Suprapubic skin (tissue), 4 donors: ENCODE results near the gene ITPRIPL1. TPM values are rescaled to one million over a fixed set of nuclear protein-coding genes. Genes with fewer than 3 reads are reported as not detected.

Experiments used
- DNase-seq, 2 donors: peaks; one replicate each; pipeline ENCODE4 v3.0.0-alpha.2; 2019; ENCODE audit warnings: low spot score in 2 of 2
- H3K27ac ChIP-seq: fragments of 200-600 bp; sonication (generic); one replicate; pipeline ENCODE4 v1.5.1; 2019
- H3K27me3 ChIP-seq: fragments of 200-600 bp; sonication (generic); one replicate; pipeline ENCODE4 v1.5.1; 2019
- H3K36me3 ChIP-seq: fragments of 200-600 bp; sonication (generic); one replicate; pipeline ENCODE4 v1.5.1; 2019
- H3K4me1 ChIP-seq: fragments of 200-600 bp; sonication (generic); one replicate; pipeline ENCODE4 v1.5.1; 2019
- H3K4me3 ChIP-seq: fragments of 200-600 bp; sonication (generic); one replicate; pipeline ENCODE4 v1.5.1; 2019; ENCODE audit warnings: mild to moderate bottlenecking
- H3K9me3 ChIP-seq: fragments of 200-600 bp; sonication (generic); one replicate; pipeline ENCODE4 v1.5.1; 2019
- CTCF ChIP-seq, 2 donors: fragments of 200-600 bp in 1 of 2; fragments of 450-650 bp in 1 of 2; sonication (generic) in 1 of 2; IDR thresholded peaks; one replicate each; pipeline ENCODE4 v1.5.1; 2016 to 2019; ENCODE audit warnings: antibody characterized with exemption in 2 of 2, mild to moderate bottlenecking in 1 of 2, moderate library complexity in 1 of 2
- EP300 ChIP-seq: sonication (generic); formaldehyde crosslinking; IDR thresholded peaks from one replicate; pipeline ENCODE4 v1.6.1; 2017; ENCODE audit warnings: antibody characterized with exemption
- POLR2A ChIP-seq, 2 donors: fragments of 450-650 bp; IDR thresholded peaks; one replicate each; pipeline ENCODE4 v1.6.1; 2017; ENCODE audit warnings: antibody characterized with exemption in 2 of 2, mild to moderate bottlenecking in 2 of 2, moderate library complexity in 2 of 2
- POLR2AphosphoS5 ChIP-seq, 3 donors: sonication (generic); formaldehyde crosslinking; IDR thresholded peaks; one replicate each; pipeline ENCODE4 v1.6.1; 2017; ENCODE audit warnings: antibody characterized with exemption in 3 of 3
- WGBS: methylation state at CpG from one replicate; pipeline ENCODE4 v1.1.5; 2018; 5-methylcytosine and 5-hydroxymethylcytosine counted together
- total RNA-seq, 4 donors: library from RNA; depleted of rRNA; stranded (reverse); fragments of >200 nt; gene quantifications; one replicate each; pipeline ENCODE4 v1.1.0, GENCODE V29; 2016

Gene ITPRIPL1
- total RNA-seq, 4 donors from 2014 or later = 0.86 to 2.6 (median 2.2) TPM

DNA sequence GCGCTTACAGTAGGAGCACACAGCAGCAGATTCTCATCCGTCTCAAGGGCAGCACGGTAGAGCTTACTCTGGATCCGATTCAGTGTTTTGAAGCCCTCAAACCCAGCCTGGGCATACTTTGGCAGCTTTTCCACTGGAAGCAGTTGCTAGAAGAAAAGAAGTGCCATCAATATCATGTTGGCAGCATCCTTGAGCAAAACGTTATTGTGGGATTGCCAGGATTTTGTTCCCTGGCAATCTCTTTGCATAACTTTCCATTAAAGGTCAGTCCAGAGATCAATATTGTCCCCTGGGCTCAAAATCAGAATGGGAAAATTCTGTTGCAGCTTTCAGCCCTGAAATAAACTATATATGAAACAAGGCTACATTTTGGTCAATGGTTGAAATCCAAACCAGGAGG lies 28.2 kb upstream of the ITPRIPL1 start:
- Histone ChIP-seq H3K27ac (no peak overlapping the region), H3K9me3 (no peaks in the 10 kb centered on the region), H3K4me3 (no peak overlapping the region), H3K27me3 (no peaks in the 10 kb centered on the region), H3K4me1 (no peaks in the 10 kb centered on the region), H3K36me3 (peaks cover 100% of the 10 kb centered on the region)
- 73% methylated on average over 5 of the region's 5 CpGs for WGBS
- no peak for DNase-seq
- no peak for TF ChIP-seq CTCF (IDR thresholded peaks at IDR 0.05)
- TF ChIP-seq POLR2A (IDR thresholded peaks at IDR 0.05) = no peak
- TF ChIP-seq EP300 = no peak
- TF ChIP-seq POLR2AphosphoS5 (IDR thresholded peaks at IDR 0.05) = no peak

DNA sequence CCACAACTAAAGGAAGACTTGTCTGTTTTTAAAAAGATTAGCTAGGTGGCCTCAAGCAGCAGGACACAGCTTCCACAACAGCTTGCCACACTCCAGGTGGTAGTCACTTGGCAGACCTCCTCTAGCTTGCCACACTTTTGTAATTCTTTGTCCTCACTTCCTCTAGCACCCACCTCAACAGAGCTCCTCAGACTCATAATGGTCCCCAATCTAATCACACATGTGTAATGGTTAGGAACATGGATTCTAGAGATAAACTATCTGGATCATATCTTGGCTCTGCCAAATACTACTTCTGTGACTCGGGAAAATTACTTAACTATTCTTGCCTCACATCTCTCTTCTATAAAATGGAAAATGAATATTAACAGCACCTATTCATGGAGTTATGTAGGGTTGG lies 23.3 kb upstream of the ITPRIPL1 start:
- DNase-seq = no peak
- H3K36me3 ChIP-seq = peaks cover 70% of the 10 kb centered on the region

GRCh38 chr2:96304606-96305005 lies 20.5 kb upstream of the ITPRIPL1 start:
- no peaks in the 10 kb centered on the region for H3K27me3 ChIP-seq
- peaks cover 42% of the 10 kb centered on the region for H3K36me3 ChIP-seq
- H3K9me3 ChIP-seq = no peaks in the 10 kb centered on the region
- peak overlapping the region; percentile 80 for H3K4me3 ChIP-seq
- DNase-seq = no peak
- WGBS = 69% methylated on average over 11 of the region's 11 CpGs
- H3K4me1 ChIP-seq = peaks cover 30% of the 10 kb centered on the region
- TF ChIP-seq POLR2AphosphoS5 (IDR thresholded peaks at IDR 0.05) (no peak), CTCF (IDR thresholded peaks at IDR 0.05) (no peak), POLR2A (IDR thresholded peaks at IDR 0.05) (no peak), EP300 (no peak)
- no peak overlapping the region for H3K27ac ChIP-seq

More for the DNA sequence above, 23.3 kb upstream of the ITPRIPL1 start:
- 68% methylated on average over 1 of the region's 1 CpG for WGBS
- peaks cover 30% of the 10 kb centered on the region for H3K4me1 ChIP-seq
- H3K27me3 ChIP-seq = no peaks in the 10 kb centered on the region
- H3K27ac ChIP-seq = no peak overlapping the region
- no peaks in the 10 kb centered on the region for H3K9me3 ChIP-seq
- H3K4me3 ChIP-seq = no peak overlapping the region
- TF ChIP-seq CTCF (IDR thresholded peaks at IDR 0.05) = no peak
- TF ChIP-seq POLR2AphosphoS5 (IDR thresholded peaks at IDR 0.05) = no peak
- TF ChIP-seq EP300 = no peak
- no peak for TF ChIP-seq POLR2A (IDR thresholded peaks at IDR 0.05)

GRCh38 chr2:96305091-96305978 lies 19.8 kb upstream of the ITPRIPL1 start, which contains the start of gene SNRNP200:
SNRNP200 (minus strand) TSS chr2:96305546; CDS start chr2:96305437, 109 bp downstream.
- Histone ChIP-seq H3K4me3 (peak within 1 kb of the TSS; percentile 80), H3K27ac (peak within 1 kb of the TSS; percentile 88), H3K4me1 (peaks cover 30% of the 10 kb centered on the region), H3K27me3 (no peaks in the 10 kb centered on the region), H3K9me3 (no peaks in the 10 kb centered on the region), H3K36me3 (peaks cover 35% of the 10 kb centered on the region)
- DNase-seq = peak; percentile 93
- TF ChIP-seq POLR2A (IDR thresholded peaks at IDR 0.05) (peak in 1 of 2 donors; percentile 34), CTCF (IDR thresholded peaks at IDR 0.05) (no peak), EP300 (no peak), POLR2AphosphoS5 (IDR thresholded peaks at IDR 0.05) (peak; percentile 31 to 83 (median 73))
- WGBS = under 1% methylated on average over 21 of the region's 61 CpGs

GRCh38 chr2:96305979-96306308 lies 19.2 kb upstream of the ITPRIPL1 start:
- no peak for DNase-seq
- H3K36me3 ChIP-seq = peaks cover 29% of the 10 kb centered on the region
- 26% methylated on average over 9 of the region's 9 CpGs for WGBS
- H3K4me1 ChIP-seq = peaks cover 30% of the 10 kb centered on the region
- no peaks in the 10 kb centered on the region for H3K27me3 ChIP-seq
- H3K9me3 ChIP-seq = no peaks in the 10 kb centered on the region
- TF ChIP-seq POLR2AphosphoS5 (IDR thresholded peaks at IDR 0.05) (no peak), POLR2A (IDR thresholded peaks at IDR 0.05) (no peak), EP300 (no peak), CTCF (IDR thresholded peaks at IDR 0.05) (no peak)
- H3K4me3 ChIP-seq = peak overlapping the region; percentile 80
- H3K27ac ChIP-seq = peak overlapping the region; percentile 88
